ENCODE data around the gene SLC25A39. TPM values are rescaled to one million over a fixed set of nuclear protein-coding genes. Genes with fewer than 3 reads are reported as not detected.

SLC25A39 gene
- polyA plus RNA-seq, 1 of the 3 experiments (the other 2 are of a cell fraction) = 131 TPM

- 2% methylated on average over 24 of the region's 26 CpGs for WGBS (ENCODE audit: low lambda C conversion rate)
- peak; percentile 97 for DNase-seq
- TF ChIP-seq MEF2A (IDR thresholded peaks at IDR 0.05; ENCODE audit: borderline replicate concordance, low read depth) = no peak
- peak; percentile 99 for TF ChIP-seq SIN3A (IDR thresholded peaks at IDR 0.05; ENCODE audit: borderline replicate concordance, low read depth, low read length)
- no peak for TF ChIP-seq FOXM1 (IDR thresholded peaks at IDR 0.05; ENCODE audit: low read depth)
- TF ChIP-seq FOXJ3 (CRISPR knock-in tag; IDR thresholded peaks at IDR 0.05) = no peak; the same call in 1 of the 2 replicates
- TF ChIP-seq TAF1 (IDR thresholded peaks at IDR 0.05; ENCODE audit: borderline replicate concordance, low read depth, low read length) = peak; percentile 78; the same call in 1 of the 2 replicates
- TF ChIP-seq NRF1 (IDR thresholded peaks at IDR 0.05; ENCODE audit: low read depth, low read length) = no peak
- TF ChIP-seq, protein P1, sequence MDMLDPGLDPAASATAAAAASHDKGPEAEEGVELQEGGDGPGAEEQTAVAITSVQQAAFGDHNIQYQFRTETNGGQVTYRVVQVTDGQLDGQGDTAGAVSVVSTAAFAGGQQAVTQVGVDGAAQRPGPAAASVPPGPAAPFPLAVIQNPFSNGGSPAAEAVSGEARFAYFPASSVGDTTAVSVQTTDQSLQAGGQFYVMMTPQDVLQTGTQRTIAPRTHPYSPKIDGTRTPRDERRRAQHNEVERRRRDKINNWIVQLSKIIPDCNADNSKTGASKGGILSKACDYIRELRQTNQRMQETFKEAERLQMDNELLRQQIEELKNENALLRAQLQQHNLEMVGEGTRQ (IDR thresholded peaks at IDR 0.05; ENCODE audit: borderline replicate concordance, low read depth, low read length) = peak; percentile 97
- TF ChIP-seq NFIC (IDR thresholded peaks at IDR 0.05; ENCODE audit: borderline replicate concordance) = no peak
- peak; percentile 64; the same call in 1 of the 2 replicates for TF ChIP-seq RCOR1 (IDR thresholded peaks at IDR 0.05; ENCODE audit: low read length)
- TF ChIP-seq EP300 (IDR thresholded peaks at IDR 0.05; ENCODE audit: borderline replicate concordance in 1 of 2, low read depth in 1 of 2, low read length in 1 of 2) = peak; percentile 53 to 60; a peak in 2 of 4 replicates
- TF ChIP-seq JUND (IDR thresholded peaks at IDR 0.05) = no peak; the same call in 1 of the 2 replicates
- TF ChIP-seq GATA2 (CRISPR knock-in tag; IDR thresholded peaks at IDR 0.05) = no peak
- TF ChIP-seq, protein P2, sequence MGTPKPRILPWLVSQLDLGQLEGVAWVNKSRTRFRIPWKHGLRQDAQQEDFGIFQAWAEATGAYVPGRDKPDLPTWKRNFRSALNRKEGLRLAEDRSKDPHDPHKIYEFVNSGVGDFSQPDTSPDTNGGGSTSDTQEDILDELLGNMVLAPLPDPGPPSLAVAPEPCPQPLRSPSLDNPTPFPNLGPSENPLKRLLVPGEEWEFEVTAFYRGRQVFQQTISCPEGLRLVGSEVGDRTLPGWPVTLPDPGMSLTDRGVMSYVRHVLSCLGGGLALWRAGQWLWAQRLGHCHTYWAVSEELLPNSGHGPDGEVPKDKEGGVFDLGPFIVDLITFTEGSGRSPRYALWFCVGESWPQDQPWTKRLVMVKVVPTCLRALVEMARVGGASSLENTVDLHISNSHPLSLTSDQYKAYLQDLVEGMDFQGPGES (IDR thresholded peaks at IDR 0.05; ENCODE audit: low read depth, low read length) = peak; percentile 58
- TF ChIP-seq PBX3 (IDR thresholded peaks at IDR 0.05) = peak; percentile 41; the same call in 1 of the 2 replicates
- TF ChIP-seq EZH2phosphoT487 (IDR thresholded peaks at IDR 0.05; ENCODE audit: borderline replicate concordance, low read depth) = no peak
- TF ChIP-seq ELF1 (IDR thresholded peaks at IDR 0.05) = peak; percentile 75
- TF ChIP-seq POLR2AphosphoS5 (IDR thresholded peaks at IDR 0.05; ENCODE audit: low read depth, low read length) = peak; percentile 90
- peak; percentile 54; the same call in 1 of the 2 replicates for TF ChIP-seq TCF12 (IDR thresholded peaks at IDR 0.05)
- no peak for TF ChIP-seq TEAD4 (IDR thresholded peaks at IDR 0.05; ENCODE audit: borderline replicate concordance, insufficient read depth)
- no peak for TF ChIP-seq RAD21 (IDR thresholded peaks at IDR 0.05; ENCODE audit: low read length)
- peak; percentile 45; the same call in 1 of the 2 replicates for TF ChIP-seq YY1 (IDR thresholded peaks at IDR 0.05; ENCODE audit: low read depth)
- peak; percentile 90 for TF ChIP-seq MAX (IDR thresholded peaks at IDR 0.05; ENCODE audit: low read depth)
- no peak for TF ChIP-seq ZBTB33 (IDR thresholded peaks at IDR 0.05; ENCODE audit: borderline replicate concordance, low read depth)
- no peak for TF ChIP-seq CTCF (IDR thresholded peaks at IDR 0.05)
- TF ChIP-seq MXI1 (IDR thresholded peaks at IDR 0.05; ENCODE audit: low read depth, low read length) = peak; percentile 83
- TF ChIP-seq CHD2 (IDR thresholded peaks at IDR 0.05; ENCODE audit: low read length, partially characterized antibody) = peak; percentile 89
- TF ChIP-seq GABPA (IDR thresholded peaks at IDR 0.05; ENCODE audit: low read depth) = peak; percentile 40
Observed at GRCh38 chr17:44344939-44345453, 20.4 kb upstream of the SLC25A39 start, which contains the start of gene GRN. TSS of gene GRN (plus strand) at chr17:44345302. CDS start at chr17:44349165, 3,863 bp downstream.

More at GRCh38 chr17:44344939-44345453, 20.4 kb upstream of the SLC25A39 start, which contains the start of gene GRN:
- Histone ChIP-seq H3K79me2 (ENCODE audit: insufficient read depth) (peaks cover 21% of the 10 kb centered on the region), H3K9me3 (no peaks in the 10 kb centered on the region), H3K9me2 (no peaks in the 10 kb centered on the region), H3K36me3 (replicated peaks in 1 of 2; ENCODE audit: control insufficient read depth in 1 of 2, insufficient read depth in 2 of 2, low read length in 1 of 2) (peaks cover 0 to 7% of the 10 kb centered on the region in 2 experiments), H3K4me2 (peak within 1 kb of the TSS; percentile 97), H2AFZ (ENCODE audit: low read depth) (peak within 1 kb of the TSS; percentile 99), H3K4me3 (ENCODE audit: low read depth in 2 of 2, low read length in 1 of 2) (peak within 1 kb of the TSS; percentile 83 to 98), H3K9ac (peak within 1 kb of the TSS; percentile 84), H3K27me3 (ENCODE audit: insufficient read depth) (no peaks in the 10 kb centered on the region), H3K4me1 (ENCODE audit: control insufficient read depth in 1 of 2, insufficient read depth in 2 of 2, low read depth in 1 of 2, low read length in 1 of 2) (peaks cover 0 to 13% of the 10 kb centered on the region in 2 experiments; a peak in 1 of 4 replicates), H3F3A (replicated peaks; ENCODE audit: insufficient read depth) (no peaks in the 10 kb centered on the region), H4K20me1 (ENCODE audit: insufficient read depth) (peaks cover 7% of the 10 kb centered on the region; the same call in 1 of the 2 replicates), H3K27ac (ENCODE audit: low read depth in 2 of 2, low read length in 1 of 2) (peak within 1 kb of the TSS; percentile 40 to 66; a peak in 3 of 4 replicates)
- ChIA-PET CTCF (interaction anchor here (1.0 to 3.6 kb wide), 21 partner anchors 9 to 222 kb away, joined by 3 to 53 read pairs (median 6); partner anchors contain the start of genes FAM171A2, HDAC5, SLC25A39 and TMUB2), POLR2A (interaction anchor here (0.5 to 1.6 kb wide), 7 partner anchors 14 to 176 kb away, joined by 3 to 7 read pairs (median 3); partner anchors contain the start of genes FAM171A2 and SLC25A39)

All from SK-N-SH (cell line).